Measurements from ENCODE around the gene CHIT1.

Gene CHIT1

DNA sequence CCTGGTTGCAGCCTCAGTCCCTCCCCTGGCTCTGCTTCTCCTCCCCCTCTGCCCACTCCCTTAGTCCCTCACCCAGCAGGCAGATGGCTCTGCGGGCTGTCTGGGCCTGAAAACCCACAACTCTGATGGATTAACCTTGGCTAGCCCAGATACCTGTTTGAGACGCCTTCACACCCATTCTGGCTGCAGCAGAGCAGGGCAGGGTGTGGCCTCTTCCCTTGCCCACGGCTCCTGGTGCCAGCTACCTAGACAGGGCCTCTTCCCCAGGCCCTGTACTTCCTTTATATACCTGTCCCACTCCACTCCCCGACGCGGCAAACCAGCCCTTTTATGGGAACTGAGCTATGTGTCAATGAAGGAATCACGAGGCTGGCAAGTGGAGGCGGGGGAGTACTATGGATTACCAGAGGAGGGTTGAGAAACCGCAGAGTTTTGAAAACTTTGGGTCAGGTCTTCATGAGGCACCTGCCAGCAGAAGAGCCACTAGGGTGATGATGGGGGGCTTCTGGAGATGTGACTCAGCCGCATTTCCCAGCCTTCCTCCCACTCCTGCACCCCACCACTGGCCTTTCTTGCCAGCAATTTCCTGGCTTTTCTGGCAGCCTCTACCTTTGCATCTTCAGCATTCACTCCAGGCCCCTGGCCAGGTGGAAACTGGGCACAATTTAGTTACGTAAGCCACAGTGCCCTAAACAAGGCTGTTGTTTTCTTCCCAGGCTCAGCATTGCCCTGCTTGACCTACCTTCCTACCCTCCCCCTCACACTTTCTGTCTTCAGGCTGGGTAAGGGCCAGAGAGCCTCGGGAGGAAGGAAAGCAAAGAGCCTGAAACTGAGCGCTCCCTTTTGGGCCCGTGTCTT lies 42.8 kb downstream of the CHIT1 start, which contains the start of gene CHI3L1:
CHI3L1 (minus strand) TSS at position 259 of the 858 bp plus-strand sequence; CDS start at position 178, 81 bp downstream.
- no peak for DNase-seq

- DNase-seq, result no peak
Observed at GRCh38 chr1:203186091-203186445, 43.4 kb downstream of the CHIT1 start.

DNA sequence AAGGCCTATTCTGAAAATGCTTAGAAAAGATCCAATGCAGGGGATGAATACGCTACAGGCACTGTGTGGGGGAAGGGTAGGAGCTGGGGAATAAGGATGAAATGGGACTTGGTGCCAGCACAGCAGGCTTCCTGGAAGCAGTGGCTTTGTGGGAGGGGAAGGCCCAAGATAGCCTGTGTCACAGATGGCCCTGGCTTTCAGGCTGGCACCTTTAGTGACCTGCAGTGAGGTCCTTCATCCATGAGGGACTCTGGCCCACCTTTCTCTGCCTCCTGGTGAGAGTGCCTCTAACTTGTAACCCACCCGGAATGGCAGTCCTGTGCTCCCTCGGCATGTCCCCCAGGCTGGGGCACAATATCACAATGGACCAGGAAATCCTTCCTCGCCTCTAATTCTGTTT lies 43.9 kb downstream of the CHIT1 start:
- no peak for DNase-seq

- no peak for DNase-seq
Observed at GRCh38 chr1:203185061-203185461, 44.4 kb downstream of the CHIT1 start.

- no peak for DNase-seq
Observed at GRCh38 chr1:203184467-203184866, 45.0 kb downstream of the CHIT1 start.

DNA sequence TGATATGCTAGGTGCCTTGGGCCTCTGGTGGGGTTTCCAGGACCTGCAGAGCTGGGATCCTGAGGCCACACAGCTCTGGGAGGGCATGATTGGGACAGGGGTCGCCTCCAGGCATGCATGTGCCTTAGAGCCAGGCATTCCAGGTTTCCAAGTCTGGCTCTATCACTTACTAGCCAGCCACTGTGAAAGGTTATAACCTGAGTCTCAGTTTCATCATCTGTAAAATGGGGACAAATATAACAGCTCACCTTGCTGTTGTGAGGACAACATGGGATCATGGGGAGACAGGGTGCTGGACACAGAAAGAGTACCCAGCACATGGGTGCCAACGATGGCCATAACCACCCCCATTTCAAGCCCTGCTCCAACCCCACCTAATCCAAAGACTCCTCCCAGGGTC lies 45.6 kb downstream of the CHIT1 start:
- no peak for DNase-seq

- no peak for DNase-seq
Observed at GRCh38 chr1:203182387-203182953, 47.0 kb downstream of the CHIT1 start.

DNA sequence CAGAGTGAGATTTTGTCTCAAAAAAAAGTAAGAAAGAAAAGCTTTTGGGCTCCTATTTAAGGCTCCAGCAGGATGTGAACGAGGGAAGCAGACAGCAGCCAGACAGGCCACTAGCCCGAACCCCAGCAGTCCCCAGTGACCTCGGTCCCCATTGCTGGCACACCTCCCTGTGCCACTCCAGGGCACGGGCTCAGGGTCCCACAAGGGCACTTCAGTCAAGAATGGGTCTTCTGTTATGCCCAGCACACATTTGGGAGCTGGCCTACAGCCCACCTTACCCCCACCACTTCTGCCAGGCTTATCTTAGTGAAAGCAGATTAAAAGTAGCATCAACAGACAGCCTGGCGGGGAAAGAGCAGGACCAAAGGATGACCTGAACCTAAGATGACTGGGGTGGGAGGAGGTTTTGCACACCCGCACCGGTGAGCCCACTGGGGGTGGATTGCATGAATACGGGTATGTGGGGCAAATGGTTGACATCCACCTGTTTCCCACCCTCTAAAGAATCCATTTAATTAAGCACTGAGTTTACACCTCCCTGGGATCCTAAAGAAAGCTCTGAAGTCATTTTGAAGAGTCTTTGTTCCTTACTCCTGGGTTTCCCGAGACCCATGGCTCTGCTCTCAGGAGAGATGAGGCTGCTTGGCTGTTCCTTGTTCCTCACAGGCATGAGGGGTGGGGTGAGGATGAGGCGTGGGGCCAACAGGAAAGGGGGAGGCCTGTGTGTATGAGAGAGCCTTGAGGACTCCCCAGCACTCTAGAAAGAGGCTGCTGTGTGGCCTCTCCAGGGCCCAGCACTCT lies 47.7 kb downstream of the CHIT1 start:
- no peak for DNase-seq

DNA sequence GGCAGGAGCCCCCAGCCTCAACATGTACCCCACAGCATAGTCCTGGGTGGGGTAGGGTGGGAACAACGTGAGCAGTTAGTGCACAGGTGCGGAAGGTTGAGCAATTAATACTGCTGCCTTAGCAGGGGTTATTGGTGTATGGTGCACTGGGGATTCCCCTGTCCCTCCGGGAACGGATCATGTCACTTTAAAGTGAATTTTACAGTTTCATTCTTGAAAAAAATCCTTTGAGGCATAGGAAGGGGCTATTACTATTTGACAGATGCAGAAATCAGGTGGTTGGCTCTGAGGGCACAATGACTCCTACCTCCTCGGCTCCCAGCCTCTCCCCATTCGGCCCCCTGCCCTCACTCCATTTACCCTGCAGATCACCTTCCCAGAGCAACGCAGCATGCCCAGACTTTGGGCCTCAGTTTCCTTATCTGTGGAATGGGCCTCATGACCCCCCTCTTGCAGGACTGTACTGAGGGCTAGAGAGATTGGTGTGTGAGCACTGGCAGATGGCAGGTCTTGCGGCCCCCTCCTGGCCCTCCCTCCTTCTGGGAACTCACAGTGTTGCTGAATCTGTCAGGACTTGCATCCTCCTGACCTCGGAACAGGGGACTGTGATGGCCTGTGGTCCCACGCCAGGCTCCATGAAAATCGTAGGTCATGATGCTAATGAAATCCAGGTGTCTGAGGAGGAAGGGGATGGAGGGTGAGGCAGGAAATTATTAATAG lies 48.7 kb downstream of the CHIT1 start:
- no peak for DNase-seq

GRCh38 chr1:203179667-203180005 lies 49.8 kb downstream of the CHIT1 start:
- no peak for DNase-seq

GRCh38 chr1:203178821-203179666 lies 50.4 kb downstream of the CHIT1 start:
- peak; percentile 25 for DNase-seq

- DNase-seq, result no peak
Observed at GRCh38 chr1:203178083-203178482, 51.4 kb downstream of the CHIT1 start.

DNA sequence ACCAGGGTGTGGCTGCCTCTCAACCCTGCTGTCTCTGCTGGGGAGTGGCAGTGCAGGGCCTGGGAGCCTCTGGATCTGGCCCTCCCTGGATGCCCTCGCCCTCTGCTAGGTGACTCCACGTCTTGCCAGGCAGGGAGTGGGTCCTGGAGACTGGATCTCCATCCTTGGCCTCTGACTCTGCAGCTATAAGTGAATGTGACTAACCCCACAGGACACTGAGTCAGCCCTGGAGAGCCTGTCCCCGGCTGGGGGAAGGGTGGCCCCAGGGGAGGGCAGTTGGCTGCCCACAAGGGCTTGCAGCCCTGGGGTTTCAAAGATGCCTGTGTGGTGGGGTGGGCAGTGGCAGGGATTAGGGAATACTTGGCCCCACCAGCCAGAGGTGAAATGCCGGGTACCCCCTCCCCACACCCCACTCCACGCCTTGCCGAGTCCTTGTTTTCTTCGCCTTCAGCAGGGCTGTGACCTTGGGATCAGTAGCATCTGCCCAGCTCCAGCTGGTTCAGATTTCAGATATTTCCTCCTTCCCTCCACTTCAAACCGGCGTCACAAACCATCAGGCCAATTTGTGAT lies 51.9 kb downstream of the CHIT1 start:
- no peak for DNase-seq

DNA sequence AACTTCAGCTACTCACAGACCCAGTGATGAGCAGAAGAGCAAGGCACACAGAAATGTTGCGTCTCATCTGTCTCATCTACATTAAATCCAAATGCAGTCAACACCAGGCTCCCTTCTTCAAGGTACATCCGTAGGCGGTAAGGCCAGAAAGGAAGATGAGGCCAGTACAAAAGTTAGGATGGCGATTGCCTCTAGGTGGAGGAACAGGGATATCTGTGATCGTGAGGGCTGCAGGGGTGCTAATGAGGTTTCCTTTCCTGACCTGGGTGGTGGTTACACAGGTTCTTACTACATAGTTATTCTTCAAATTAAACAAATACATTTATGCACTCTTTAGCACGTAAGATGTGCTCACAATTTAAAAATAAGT lies 52.5 kb downstream of the CHIT1 start:
- DNase-seq, result no peak

GRCh38 chr1:203176273-203177035 lies 53.0 kb downstream of the CHIT1 start:
- DNase-seq, result no peak

- DNase-seq, result no peak
Observed at GRCh38 chr1:203175827-203176241, 53.6 kb downstream of the CHIT1 start.

GRCh38 chr1:203175237-203175826 lies 54.1 kb downstream of the CHIT1 start, which contains the start of gene MYBPH:
TSS of gene MYBPH (minus strand) at chr1:203175826. CDS start at chr1:203175755, 71 bp downstream.
- no peak for DNase-seq

DNA sequence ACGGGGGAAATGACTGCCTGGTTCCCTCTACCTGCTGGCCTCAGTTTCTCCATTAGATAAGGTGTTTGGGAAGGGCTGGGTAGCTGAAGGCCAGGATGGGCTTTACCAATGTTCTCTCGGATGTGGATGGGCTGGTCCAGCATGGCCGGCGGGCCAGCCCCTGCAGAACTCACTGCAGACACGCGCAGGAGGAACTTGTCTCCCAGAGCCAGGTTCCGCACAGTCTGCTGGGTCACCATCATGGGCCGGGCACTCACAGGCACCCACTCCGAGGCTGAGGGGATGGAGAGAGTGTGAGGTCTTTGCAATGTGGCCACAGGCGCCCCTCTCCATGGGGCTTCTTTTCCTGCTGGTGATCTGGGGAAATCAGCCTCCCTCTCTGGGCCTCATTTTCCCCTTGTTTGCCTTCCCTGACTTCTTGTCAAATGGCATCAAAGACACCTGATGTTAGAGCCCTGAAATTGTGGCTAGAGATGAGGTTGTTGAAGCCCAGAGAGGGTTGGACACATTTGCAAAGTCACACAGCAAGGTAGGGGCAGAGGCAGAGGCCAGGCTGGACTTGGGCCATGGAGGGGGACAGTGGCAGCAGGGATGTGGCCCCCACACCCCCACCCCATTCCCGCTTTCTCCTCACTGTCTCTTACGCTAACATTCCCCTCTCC lies 55.0 kb downstream of the CHIT1 start:
- no peak for DNase-seq

GRCh38 chr1:203173566-203173965 lies 55.9 kb downstream of the CHIT1 start:
- DNase-seq, result peak; percentile 44

DNA sequence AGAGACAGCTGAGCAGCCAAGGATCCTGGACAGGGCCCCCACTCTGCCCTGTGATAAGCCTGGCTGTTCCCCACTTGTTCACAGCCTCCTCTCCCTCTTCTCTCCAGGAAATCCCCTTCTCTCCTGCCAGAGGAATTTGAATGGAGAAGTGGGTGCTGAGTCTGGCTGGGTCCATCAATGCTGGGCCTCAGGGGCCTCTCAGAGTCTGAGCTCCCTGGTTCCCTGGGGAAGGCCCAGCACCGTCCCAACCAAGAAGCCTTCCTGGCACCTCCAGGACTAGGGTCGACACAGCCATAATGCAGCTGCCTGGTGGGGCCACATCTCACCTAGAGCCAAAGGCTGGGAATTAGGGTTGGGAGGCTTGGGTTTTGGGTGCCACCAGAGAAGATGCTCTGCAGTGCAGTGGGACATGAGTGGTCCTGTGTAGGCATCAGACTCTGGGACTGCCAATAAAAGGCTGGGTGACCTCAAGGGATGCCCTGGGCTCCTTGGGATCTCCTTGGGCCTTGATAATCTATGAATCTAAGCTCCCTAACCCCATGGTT lies 56.4 kb downstream of the CHIT1 start:
- DNase-seq, result no peak

Data from NCI-H1092 (cell line).